ENCODE results near the gene FHIP2A.
"Not testable (repeated sequence)": the region's sequence is repeated elsewhere in the genome, so short reads cannot be mapped to it uniquely, and the experiment has no call there.

Gene FHIP2A

DNA sequence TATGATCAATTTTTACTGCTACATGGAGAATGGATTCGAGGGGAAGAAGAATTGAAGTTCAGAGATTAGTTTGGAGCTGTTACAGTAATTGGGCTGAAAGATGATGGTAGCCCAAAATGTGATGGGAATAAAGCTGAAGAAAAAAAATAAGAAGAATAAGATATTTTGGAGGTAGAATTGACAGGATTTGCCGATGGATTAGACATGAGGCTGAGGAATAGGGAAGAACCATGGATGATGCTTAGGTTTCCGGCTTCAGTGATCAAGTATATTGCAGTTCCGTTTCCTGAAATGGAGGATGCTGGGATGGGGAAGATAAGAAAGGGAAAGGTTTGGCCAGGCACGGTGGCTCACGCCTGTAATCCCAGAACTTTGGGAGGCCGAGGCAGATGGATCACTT is 38.9 kb upstream of the FHIP2A start:
- H3K4me3 ChIP-seq (ENCODE audit: low read length), result no peak overlapping the region
- no peak for DNase-seq (ENCODE audit: low read depth)
- no peak for TF ChIP-seq CTCF (conservative IDR thresholded peaks at IDR 0.05; ENCODE audit: low read length)

DNA sequence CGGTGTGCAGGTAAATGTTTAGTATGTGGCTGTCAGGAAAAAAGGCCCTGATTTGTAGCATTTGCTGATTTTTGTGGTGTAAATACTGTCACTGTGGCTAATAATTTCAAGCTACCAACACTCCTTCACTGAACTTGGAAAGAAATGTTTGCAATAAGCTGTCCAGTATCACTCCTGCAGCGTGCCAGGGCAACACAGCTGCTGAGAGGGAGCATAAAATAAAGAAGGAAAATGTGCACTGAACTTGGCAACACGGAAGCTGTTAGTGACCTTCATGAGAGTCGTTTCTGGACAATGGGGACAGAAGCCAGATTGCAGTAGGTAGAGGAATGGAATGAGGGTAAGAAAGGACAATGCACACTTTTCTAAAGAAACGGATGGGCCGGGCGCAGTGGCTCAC is 37.9 kb upstream of the FHIP2A start:
- no peak for DNase-seq (ENCODE audit: low read depth)
- TF ChIP-seq CTCF (conservative IDR thresholded peaks at IDR 0.05; ENCODE audit: low read length), result no peak
- H3K4me3 ChIP-seq (ENCODE audit: low read length), result no peak overlapping the region

DNA sequence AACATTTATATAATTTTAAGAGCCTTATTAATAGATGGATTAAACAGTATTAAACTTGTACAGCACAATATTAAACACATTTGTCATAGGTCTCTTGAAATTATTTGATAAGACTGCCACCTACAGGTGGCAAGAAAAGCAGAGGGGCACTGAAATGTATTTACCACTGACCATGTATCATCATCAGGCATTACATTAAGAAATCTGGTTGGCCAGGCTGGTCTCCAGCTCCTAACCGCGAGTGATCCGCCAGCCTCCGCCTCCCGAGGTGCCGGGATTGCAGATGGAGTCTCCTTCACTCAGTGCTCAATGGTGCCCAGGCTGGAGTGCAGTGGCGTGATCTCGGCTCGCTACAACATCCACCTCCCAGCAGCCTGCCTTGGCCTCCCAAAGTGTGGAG is 35.1 kb upstream of the FHIP2A start:
- peak; percentile 73 for TF ChIP-seq CTCF (conservative IDR thresholded peaks at IDR 0.05; ENCODE audit: low read length)
- H3K4me3 ChIP-seq (ENCODE audit: low read length), result not testable (repeated sequence)
- DNase-seq (ENCODE audit: low read depth), result peak; percentile 69

GRCh38 chr10:114787131-114787530 is 34.4 kb upstream of the FHIP2A start:
- DNase-seq (ENCODE audit: low read depth); H3K4me3 ChIP-seq (ENCODE audit: low read length): not testable (repeated sequence)

- no peak for TF ChIP-seq CTCF (conservative IDR thresholded peaks at IDR 0.05; ENCODE audit: low read length)
- no peak overlapping the region for H3K4me3 ChIP-seq (ENCODE audit: low read length)
- no peak for DNase-seq (ENCODE audit: low read depth)
Observed at GRCh38 chr10:114791768-114792167, 29.8 kb upstream of the FHIP2A start.

- TF ChIP-seq CTCF (conservative IDR thresholded peaks at IDR 0.05; ENCODE audit: low read length), result no peak
- DNase-seq (ENCODE audit: low read depth), result no peak
- H3K4me3 ChIP-seq (ENCODE audit: low read length), result no peak overlapping the region
Observed at GRCh38 chr10:114795039-114795438, 26.5 kb upstream of the FHIP2A start.

DNA sequence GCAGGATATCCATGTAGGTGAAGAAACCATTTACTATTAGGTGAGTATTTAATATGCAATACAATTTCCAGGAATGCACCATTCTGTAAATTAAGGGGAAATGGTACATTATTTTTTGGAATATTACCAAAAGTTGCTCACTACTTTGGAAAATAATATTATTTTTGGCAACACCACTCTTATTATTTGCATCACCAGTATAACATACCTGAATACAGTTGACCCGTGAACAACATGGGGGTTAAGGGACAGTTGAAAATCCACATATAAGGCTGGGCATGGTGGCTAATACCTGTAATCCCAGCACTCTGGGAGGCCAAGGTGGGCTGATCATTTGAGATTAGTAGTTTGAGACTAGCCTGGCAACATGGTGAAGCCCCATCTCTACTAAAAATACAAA is 21.2 kb upstream of the FHIP2A start:
- no peak overlapping the region for H3K4me3 ChIP-seq (ENCODE audit: low read length)
- no peak for DNase-seq (ENCODE audit: low read depth)
- TF ChIP-seq CTCF (conservative IDR thresholded peaks at IDR 0.05; ENCODE audit: low read length), result no peak

DNA sequence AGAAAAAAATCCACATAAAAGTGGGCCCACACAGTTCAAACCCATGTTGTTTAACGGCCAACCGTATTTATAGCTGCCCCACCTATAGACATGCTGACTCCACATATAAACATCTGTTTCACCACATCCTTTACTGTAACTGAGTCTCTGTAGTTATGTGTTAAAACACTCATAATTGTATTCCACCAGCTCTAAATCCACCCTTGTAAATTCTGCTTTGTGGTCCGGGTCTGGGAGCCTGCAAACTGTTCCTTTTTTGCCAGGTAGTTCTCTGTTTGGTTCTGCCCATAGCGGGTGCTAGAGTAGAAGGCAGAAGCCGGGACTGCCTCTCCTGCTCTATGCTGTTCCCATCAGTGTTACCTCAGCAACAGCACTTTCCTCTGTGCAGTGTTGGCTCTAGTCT is 20.2 kb upstream of the FHIP2A start:
- DNase-seq (ENCODE audit: low read depth), result no peak

More for the DNA sequence above, 20.2 kb upstream of the FHIP2A start:
- no peak for TF ChIP-seq CTCF (conservative IDR thresholded peaks at IDR 0.05; ENCODE audit: low read length)
- H3K4me3 ChIP-seq (ENCODE audit: low read length), result no peak overlapping the region
